Measurements from ENCODE around the gene CASP14.
"Not testable (repeated sequence)": the region's sequence is repeated elsewhere in the genome, so short reads cannot be mapped to it uniquely, and the experiment has no call there.

CASP14 gene, protein sequence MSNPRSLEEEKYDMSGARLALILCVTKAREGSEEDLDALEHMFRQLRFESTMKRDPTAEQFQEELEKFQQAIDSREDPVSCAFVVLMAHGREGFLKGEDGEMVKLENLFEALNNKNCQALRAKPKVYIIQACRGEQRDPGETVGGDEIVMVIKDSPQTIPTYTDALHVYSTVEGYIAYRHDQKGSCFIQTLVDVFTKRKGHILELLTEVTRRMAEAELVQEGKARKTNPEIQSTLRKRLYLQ

DNA sequence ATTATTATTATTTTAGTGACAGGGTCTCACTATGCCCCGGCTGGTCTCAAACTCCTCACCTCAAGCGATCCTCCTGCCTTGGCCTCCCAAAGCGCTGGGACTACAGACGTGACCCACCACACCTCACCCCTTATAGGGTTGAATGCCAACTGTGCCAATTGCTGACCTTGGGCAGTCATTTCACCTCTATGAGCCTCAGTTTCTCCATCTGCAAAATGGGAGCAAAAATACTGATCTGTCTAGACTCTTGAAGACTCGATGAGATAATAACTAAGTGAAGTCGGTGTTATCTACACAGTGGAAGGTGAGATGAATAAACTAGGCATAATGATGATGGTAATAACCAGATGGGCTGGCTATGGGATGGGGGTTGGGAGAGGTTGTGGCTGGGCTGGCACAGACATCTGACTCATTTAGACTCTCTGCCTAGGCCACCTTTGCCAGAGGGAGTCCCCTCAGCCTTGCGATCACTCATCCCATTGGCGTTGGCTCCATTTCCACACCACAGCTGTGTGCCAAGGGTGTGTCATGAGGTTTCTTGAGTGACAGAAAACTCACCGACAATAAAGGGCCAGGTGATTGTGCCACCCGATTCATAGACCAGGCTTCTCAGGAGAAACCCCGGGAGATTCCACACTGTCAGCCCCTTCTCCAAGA, at the start of gene CASP14:
CASP14 (plus strand) TSS at position 596 of the 657 bp plus-strand sequence. CDS start 2,772 bp downstream, outside the sequence.
- no peak for DNase-seq

- no peak for DNase-seq
These were observed 41.0 kb upstream of the CASP14 start for GRCh38 chr19:15008308-15008707.

GRCh38 chr19:15010501-15011300, 38.6 kb upstream of the CASP14 start:
- DNase-seq = no peak

DNA sequence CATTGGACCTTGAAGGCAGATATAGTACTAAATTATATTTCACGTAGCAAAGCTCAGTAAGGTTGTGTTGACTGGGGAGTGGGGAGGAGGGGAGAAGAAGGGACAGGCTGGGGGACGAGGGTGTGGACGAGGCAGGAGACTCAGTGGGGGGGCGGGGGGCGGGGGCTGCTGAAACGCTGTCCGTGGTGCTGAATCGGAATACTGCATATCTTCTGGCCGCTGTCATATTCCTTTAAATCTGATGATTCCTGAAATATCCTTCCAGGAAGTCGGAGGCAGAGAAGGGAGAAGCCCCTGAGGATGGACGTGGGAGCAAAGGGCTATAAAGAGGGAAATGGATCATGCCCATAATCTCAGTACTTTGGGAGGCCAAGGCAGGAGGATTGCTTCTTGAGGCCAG, 34.7 kb upstream of the CASP14 start:
- DNase-seq = no peak

DNA sequence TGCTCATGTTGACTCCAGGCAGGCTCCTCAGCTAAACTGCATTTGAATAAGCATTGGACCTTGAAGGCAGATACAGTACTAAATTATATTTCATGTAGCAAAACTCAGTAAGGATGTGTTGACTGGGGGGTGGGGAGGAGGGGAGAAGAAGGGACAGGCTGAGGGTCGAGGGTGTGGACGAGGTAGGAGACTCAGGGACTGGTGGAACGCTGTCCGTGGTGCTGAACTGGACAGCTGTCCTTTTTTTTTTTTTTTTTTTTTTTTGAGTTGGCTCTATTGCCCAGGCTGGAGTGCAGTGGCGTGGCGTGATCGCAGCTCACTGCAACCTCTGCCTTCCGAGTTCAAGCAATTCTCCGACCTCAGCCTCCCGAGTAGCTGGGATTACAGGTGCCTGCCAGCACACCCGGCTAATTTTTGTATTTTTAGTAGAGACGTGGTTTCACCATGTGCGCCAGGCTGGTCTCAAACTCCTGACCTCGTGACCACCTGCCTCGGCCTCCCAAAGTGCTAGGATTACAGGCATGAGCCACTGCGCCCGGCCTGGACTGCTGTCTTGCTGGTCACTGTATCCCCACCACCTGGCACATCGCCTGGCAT, 33.2 kb upstream of the CASP14 start:
- no peak for DNase-seq

DNA sequence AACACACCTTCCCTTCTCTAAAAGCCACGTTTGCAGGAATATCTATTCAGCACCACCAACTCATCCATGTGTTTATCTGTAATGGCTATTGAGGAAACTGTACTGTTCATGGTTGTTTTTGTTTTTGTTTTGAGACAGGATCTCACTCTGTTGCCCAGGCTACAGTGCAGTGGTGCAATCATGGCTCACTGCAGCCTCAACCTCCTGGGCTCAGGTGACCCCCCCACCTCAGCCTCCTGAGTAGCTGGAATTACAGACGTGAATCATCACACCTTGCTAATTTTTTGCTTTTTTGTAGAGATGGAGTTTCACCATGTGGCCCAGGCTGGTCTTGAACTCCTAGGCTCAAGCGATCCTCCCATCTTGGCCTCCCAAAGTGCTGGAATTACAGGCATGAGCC, 30.4 kb upstream of the CASP14 start:
- DNase-seq = not testable (repeated sequence)

DNA sequence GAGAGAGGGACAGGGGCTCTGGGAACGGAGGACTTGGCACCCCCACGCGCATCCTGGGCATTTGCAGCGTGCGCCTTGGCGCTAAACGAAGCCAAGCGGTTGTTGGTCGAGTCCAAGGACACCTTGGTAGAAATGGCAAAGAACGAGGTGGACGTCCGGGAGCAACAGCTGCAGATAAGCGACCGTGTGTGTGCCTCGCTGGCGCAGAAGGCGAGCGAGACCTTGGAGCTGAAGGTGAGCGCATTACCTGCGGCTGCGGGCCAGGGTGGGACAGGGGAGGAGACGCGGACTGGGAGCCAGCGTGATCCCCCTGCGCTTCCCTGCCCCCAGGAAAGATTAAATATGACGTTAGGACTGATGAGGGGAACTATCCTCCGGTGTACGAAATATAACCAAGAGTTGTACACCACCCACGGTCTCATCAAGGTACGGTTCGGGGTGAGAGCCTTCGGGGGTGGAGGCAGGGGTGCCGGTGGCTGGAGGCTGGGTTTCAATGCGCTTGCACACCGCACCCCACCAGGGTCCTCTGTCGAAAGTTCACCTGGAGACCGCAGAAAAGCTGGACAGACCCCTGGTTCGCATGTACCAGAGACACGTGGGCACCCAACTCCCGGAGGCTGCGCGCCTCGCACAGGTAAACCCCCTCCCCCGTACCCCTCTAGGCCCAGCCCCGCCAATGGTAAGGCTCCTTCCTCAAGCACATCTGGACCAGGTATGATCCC, 27.8 kb upstream of the CASP14 start:
- DNase-seq = no peak

- DNase-seq = no peak
These were observed 26.5 kb upstream of the CASP14 start for GRCh38 chr19:15022752-15023151.

DNA sequence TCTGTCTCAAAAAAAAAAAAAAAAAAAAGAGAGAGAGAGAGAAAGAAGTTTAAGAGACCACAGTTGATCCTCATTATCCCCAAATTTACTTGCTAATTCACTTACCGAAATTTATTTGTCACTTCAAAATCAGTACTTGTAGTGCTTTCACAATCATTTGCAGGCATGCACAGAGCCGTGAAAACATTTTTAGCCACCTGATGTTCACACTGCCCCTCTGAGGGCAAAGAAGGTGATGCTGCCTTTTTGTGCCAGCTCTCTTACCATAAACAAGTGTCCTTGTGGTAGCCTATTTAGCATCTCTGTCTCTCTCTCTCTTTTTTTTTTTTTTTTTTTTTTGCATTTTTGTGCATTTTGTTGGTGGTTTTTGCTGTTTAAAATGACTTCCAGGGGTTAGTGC, 24.1 kb upstream of the CASP14 start:
- DNase-seq = no peak

GRCh38 chr19:15028490-15028889, 20.8 kb upstream of the CASP14 start:
- no peak for DNase-seq

GRCh38 chr19:15031675-15032074, 17.6 kb upstream of the CASP14 start:
- no peak for DNase-seq

GRCh38 chr19:15035795-15036311, 13.4 kb upstream of the CASP14 start:
- DNase-seq = no peak

DNA sequence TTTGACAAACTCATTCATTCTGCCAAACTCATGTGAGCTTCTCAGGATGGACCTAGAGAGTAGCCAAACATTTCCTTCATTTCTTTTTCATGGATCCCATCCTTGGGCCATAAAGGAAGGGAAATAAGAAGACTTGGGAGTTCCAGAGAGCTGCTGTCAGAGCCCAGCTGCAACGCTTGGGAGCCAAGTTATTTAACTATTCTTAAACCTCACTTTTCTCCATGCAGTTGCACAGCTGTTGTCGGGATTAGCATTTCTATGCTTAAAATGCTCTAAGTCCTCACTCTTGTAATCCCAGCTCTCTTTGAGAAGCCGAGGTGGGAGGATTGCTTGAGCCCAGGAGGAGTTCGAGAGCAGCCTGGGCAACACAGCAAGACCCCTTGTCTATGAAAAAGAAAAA, 11.7 kb upstream of the CASP14 start:
- DNase-seq = no peak

DNA sequence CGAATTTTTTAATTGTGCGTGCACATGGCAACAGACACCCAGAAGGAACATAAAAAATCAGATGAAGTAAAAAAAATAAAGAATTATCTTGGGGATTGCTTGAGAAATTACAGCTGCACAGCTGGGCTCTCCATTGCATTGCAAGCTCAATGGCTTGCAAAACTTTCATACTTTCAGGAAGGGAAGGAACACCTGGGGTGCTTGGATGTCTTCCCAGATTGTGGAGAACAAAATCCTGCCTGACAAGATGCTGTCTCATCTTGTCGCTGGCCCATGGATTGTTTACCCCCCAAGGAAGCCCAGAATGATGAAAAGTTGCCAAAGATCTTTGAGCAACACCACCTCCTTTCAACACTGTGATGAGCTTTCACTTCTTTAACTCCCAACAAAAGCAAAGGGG, 11.0 kb upstream of the CASP14 start:
- DNase-seq = no peak

DNA sequence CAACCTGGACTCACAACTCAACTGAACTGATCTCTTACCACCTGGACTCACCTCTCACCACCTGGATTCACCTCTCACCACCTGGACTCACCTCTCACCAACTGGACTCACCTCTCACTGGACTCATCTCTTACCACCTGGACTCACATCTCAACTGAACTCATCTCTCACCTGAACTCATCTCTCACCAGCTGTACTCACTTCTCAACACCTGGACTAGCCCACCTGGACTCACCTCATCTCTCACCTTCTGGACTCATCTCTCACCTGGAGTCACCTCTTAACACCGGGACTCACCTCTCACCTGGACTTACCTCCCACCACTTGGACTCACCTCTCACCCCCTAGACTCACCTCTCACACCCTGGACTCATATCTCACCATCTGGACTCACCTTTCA, 7.3 kb upstream of the CASP14 start:
- no peak for DNase-seq

GRCh38 chr19:15042826-15043225, 6.5 kb upstream of the CASP14 start:
- DNase-seq = no peak

- DNase-seq = no peak
These were observed 3.8 kb upstream of the CASP14 start for GRCh38 chr19:15045506-15045905.

- DNase-seq = no peak
These were observed 1.6 kb upstream of the CASP14 start for GRCh38 chr19:15047680-15048079.

DNA sequence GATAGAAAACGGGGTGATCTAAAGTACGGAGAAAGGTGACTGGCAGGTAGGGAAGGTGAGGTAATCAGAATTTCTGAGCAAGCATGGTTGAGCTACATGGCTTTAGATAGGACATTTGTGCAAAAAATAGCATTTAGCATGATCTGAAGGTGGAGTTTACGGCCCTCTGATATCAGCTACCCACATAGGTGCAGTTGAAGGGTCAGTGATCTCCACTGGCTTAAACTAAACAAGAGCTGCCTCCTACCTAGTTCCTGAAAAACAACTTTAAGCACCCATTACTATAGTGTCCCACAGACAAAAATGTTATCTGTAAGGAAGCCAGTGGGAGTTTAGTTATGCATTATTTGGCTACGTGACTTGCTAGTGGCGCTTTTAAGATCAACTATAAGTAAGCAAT, 1.2 kb upstream of the CASP14 start:
- DNase-seq = no peak

DNA sequence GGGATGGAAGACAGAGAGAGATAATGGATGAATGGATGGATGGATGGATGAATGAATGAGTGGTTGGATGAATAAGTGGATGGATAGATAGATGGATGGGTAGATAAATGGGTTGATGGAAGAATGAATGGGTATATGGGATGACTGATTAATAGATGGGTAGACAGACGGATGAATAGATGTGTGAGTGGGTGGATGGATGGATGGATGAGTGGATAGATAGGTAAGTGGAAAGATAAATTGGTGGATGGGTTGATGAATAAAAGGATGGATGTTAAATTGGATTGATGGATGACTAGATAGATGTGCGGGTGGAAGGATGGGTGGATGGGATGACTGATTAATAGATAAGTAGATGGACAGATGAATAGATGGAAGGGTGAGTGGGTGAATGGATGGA, 1.4 kb downstream of the CASP14 start:
- DNase-seq = no peak

DNA sequence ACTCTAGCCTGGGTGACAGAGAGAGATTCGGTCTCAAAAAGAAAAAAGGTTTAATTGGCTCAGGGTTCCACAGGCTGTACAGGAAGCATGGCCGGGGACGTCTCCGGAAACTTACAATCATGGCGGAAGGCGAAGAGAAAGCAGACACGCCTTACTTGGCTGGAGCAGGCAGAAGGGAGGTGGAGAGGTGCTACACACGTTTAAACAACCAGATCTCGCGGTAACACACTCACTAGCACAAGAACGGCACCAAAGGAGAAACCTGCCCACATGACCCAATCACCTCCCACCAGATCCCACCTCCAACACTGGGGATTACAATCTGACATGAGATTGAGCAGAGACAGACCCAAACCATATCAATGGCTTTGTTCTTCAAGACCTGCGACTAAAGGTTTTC, 12.8 kb downstream of the CASP14 start:
- no peak for DNase-seq

GRCh38 chr19:15070386-15070785, 21.1 kb downstream of the CASP14 start:
- DNase-seq = not testable (repeated sequence)
